GM19099 (cell line): ENCODE results near the gene FBRSL1.

ENCODE experiments used
- POLR2A ChIP-seq: IDR thresholded peaks from 3 replicates; pipeline ENCODE4 v1.6.1; 2011; ENCODE audit warnings: low read depth; ENCODE audit not compliant: insufficient read length; ENCODE audit errors: extremely low read depth

FBRSL1 gene

GRCh38 chr12:132514216-132514820 is 24.4 kb downstream of the FBRSL1 start:
- no peak for TF ChIP-seq POLR2A

GRCh38 chr12:132514838-132515237 is 24.9 kb downstream of the FBRSL1 start:
- no peak for TF ChIP-seq POLR2A

GRCh38 chr12:132516095-132517012 is 26.4 kb downstream of the FBRSL1 start:
- no peak for TF ChIP-seq POLR2A

DNA sequence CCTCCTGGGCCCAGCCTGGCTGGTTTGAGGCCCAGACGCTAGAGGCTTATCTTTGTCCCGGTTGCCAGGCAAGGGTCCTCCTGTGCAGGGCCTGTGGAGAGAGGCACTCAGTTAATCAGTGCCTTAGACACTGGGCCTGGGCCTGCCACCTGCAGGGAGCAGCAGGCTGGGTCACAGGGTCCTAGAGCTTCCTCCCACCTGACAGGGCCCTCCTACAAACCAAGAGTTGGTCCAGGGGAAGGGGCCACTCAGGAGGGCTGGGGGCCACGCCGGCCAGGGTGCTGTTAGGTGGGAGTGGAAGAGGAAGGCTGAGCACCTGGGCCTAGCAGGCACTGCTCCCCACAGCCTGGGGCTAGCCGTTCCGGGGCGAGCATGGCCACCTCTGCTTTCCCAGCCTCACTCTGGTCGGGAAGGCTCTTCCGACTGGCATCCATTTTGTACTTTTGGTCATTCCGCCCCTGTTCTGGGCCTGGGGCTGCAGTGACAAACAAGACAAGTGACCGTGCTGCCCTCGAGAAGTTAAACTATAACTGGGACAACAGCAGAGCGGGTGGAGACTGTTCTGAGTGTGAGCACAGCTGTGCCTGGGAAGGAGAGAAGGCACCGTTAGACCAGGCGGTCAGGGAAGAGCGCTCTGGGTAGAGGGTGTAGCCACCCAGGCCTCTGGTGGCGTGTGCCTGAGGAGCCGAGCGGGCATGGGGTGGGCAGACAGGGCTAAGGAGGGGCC is 27.2 kb downstream of the FBRSL1 start:
- no peak for TF ChIP-seq POLR2A

- no peak for TF ChIP-seq POLR2A
Observed at GRCh38 chr12:132517740-132518100, 27.8 kb downstream of the FBRSL1 start.

DNA sequence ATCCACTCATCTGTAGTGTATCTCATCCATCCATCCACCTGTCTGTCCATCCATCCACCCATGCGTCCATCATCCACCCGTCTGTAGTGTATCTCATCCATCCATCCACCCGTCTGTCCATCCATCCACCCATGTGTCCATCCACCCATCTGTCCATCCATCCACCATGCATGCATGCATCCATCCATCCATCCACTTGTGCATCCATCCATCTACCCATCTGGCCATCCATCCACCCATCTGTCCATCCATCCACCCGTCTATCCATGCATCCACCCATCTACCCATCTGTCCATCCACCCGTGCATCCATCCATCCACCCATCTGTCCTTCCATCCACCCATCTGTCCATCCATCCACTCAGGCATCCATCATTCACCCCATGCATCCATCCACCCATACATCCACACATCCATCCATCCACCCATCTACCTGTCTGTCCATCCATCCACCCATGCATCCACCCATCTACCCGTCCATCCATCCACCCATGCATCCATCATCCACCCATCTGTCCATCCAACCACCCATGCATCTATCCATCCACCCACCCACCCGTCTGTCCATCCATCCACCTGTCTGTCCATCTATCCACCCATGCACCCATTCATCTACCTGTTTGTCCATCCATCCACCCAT is 28.5 kb downstream of the FBRSL1 start:
- no peak for TF ChIP-seq POLR2A

DNA sequence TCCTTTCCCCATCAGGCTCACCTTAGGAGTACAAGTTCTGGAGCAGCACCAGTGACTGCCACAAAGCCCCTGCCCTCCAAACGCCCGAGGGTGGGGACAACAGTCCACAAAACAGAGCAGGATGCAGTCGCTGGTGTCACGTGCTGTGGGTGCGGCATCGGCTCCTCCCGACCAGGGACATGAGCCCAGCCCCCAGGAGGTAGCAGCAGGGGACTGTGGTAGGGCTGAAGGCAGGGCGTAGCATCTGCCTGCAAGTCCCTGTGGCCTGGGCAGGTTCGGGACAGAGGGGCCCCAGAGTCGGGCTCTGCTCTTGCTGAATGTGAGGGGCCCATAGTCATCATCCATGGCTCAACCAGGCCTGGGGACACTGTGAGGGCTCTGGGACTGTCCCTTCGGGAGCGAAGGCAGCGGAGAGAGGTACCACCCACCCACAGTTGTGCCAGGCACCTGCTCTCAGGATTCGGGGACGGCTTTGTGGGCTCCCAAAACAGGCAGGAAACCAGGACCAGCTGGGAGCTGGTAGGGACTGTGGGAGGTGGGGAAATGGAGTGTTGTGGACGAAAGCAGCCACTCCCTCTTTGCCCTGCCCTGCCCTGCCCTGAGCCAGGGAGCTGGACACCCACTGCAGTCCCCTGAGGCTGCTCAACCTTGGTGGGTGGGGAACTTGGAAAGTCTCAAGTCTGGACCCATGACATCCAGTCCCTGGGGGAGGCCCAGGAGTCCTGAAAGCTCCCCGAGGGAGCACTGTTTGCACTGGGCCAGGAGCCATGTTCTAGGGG is 30.7 kb downstream of the FBRSL1 start:
- no peak for TF ChIP-seq POLR2A

GRCh38 chr12:132521200-132521580 is 31.2 kb downstream of the FBRSL1 start:
- TF ChIP-seq POLR2A, result no peak

- TF ChIP-seq POLR2A, result no peak
Observed at GRCh38 chr12:132521712-132522292, 31.9 kb downstream of the FBRSL1 start.

DNA sequence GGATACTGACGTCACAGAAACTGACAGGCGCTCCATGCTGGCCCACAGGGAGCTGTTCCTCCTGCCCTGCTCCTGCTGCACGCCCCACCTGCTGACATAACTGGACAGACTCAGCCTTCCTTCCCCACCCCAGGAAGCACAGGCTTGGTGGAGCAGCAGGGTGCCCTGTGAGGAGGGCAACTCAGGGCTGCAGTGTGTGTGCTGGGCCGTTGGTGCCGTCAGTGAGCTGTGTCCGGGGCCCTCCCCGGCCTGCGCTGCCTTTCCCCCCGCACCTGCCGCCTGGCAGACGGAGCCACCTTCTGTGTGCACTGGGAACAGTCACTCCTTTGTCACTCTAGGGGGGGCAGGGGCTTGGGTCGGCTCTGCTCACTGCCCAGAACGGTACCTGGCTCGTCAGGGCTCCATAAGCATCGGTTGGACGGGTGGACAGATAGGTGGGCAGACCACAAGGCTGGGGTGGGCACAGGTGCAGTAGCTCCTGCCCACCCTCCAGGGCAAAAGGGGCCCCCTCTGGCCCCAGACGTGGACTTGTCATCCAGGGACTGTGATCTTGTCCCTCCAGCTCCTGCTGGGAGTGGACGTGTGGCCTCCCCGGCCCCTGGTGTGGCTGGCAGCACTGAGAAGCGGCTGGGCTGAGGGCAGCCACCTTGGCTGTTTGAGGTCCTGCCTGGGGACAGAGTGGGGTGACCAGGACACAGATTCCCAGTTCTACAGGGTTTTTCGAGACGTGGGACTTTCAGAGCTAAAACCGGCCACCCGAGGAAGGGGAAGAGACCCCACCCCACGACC is 32.8 kb downstream of the FBRSL1 start:
- TF ChIP-seq POLR2A, result no peak

GRCh38 chr12:132523576-132524331 is 33.8 kb downstream of the FBRSL1 start:
- TF ChIP-seq POLR2A, result no peak

- no peak for TF ChIP-seq POLR2A
Observed at GRCh38 chr12:132524405-132524804, 34.5 kb downstream of the FBRSL1 start.
